ENCODE measurements around the gene DYNLL1.

GRCh38 chr12:120508537-120508936 is 12.6 kb downstream of the DYNLL1 start:
- TF ChIP-seq TCF7 (IDR thresholded peaks at IDR 0.05; ENCODE audit: low read depth), result no peak
- no peak for TF ChIP-seq MAX (IDR thresholded peaks at IDR 0.05)
